GM10266 (cell line): ENCODE results near the gene GTF3C4.

Experiments used
- DNase-seq: peaks from one replicate; pipeline ENCODE4 v3.0.0; 2012; ENCODE audit errors: extremely low spot score
- CTCF ChIP-seq: IDR thresholded peaks from 2 replicates; pipeline ENCODE4 v1.5.1; 2012; ENCODE audit warnings: mild to moderate bottlenecking, low read depth; ENCODE audit not compliant: control insufficient read depth, insufficient read depth; ENCODE audit errors: missing control alignments

Gene GTF3C4

GRCh38 chr9:132630116-132630515 is 40.1 kb upstream of the GTF3C4 start:
- no peak for DNase-seq
- no peak for TF ChIP-seq CTCF

- no peak for TF ChIP-seq CTCF
- no peak for DNase-seq
Measured at GRCh38 chr9:132630811-132631210, 39.5 kb upstream of the GTF3C4 start.

GRCh38 chr9:132631280-132631679 is 39.0 kb upstream of the GTF3C4 start:
- DNase-seq, result no peak
- no peak for TF ChIP-seq CTCF

- DNase-seq, result no peak
- TF ChIP-seq CTCF, result no peak
Measured at GRCh38 chr9:132631685-132632084, 38.6 kb upstream of the GTF3C4 start.

GRCh38 chr9:132632413-132633129 is 37.7 kb upstream of the GTF3C4 start:
- no peak for TF ChIP-seq CTCF
- no peak for DNase-seq

- no peak for DNase-seq
- no peak for TF ChIP-seq CTCF
Measured at GRCh38 chr9:132634327-132634726, 35.9 kb upstream of the GTF3C4 start.

- DNase-seq, result no peak
- no peak for TF ChIP-seq CTCF
Measured at GRCh38 chr9:132637351-132637750, 32.9 kb upstream of the GTF3C4 start.
